ENCODE data around the gene IQSEC1.

Gene IQSEC1

GRCh38 chr3:12924437-12924836 is 148.8 kb downstream of the IQSEC1 start:
- DNase-seq = no peak

- no peak for DNase-seq
Measured at GRCh38 chr3:12922881-12923431, 150.3 kb downstream of the IQSEC1 start.

- DNase-seq = no peak
Measured at GRCh38 chr3:12922306-12922705, 150.9 kb downstream of the IQSEC1 start.

- DNase-seq = no peak
Measured at GRCh38 chr3:12921736-12922135, 151.5 kb downstream of the IQSEC1 start.

DNA sequence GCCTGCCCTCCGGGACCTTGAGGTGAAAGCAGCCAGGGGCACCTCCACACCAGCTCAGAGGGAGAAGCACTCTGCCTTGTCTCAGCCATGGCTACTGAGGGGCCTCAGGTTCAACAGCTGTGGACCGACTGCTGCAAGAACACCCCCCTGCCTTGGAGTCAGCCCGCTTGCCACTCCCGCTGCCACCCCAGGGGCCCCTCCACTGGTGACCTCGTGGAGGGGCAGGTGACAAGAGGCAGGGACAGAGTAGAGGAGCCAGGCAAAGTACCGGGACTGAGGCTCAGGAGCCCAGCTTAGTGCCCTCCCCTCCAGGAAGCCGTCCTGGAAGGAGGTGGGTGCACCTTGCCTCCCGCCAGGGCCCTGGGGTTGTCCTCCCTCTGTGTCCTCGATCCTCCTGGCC is 152.3 kb downstream of the IQSEC1 start:
- DNase-seq = no peak

DNA sequence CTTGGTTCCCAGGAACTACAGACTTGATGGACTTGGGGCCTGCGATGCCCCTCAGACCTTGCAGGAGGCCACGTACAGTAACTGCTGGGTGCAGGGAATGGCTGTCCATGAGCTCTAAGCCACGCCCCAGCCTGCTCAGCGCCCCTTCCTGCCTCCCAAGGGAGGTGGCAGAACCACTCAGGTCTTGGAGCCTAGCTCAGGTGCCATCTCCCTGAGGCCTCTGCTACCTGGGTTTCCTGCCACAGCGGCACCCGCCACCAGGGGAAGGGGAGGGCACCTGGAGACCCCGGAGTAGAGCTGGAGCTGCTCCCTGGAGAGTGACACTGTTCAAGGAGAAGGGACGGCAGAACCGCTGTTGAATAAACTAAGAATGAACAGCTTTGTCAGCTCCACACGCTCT is 154.0 kb downstream of the IQSEC1 start:
- no peak for DNase-seq

GRCh38 chr3:12918231-12918630 is 155.0 kb downstream of the IQSEC1 start:
- DNase-seq = no peak

GRCh38 chr3:12916159-12916558 is 157.1 kb downstream of the IQSEC1 start:
- DNase-seq = no peak

- DNase-seq = no peak
Measured at GRCh38 chr3:12914088-12914487, 159.1 kb downstream of the IQSEC1 start.

DNA sequence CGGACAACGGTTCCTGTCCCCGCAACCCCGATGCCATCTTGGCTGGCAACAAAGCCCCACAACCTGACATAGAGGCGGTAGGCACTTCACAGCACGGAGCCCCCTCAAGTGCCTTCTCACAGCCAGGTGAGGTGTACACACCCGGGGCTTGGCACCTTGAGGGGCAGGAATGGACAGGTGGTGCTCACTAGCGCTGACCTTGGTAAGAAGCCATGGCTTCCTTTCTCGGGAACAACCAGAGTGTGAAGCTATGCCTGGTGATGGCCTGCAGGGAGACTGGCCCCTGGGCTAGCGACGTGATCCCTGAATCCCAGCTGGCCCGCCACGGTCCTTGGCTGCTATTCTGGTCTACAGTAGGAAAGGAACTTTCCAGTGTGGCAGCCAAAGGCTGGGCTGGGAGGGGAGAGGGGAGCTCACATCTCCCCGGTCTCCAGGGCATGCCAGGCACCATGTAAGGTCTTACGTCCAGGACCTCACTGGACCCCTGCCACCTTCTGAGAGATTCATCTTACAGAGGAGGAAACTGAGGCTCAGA is 161.3 kb downstream of the IQSEC1 start:
- DNase-seq = no peak

DNA sequence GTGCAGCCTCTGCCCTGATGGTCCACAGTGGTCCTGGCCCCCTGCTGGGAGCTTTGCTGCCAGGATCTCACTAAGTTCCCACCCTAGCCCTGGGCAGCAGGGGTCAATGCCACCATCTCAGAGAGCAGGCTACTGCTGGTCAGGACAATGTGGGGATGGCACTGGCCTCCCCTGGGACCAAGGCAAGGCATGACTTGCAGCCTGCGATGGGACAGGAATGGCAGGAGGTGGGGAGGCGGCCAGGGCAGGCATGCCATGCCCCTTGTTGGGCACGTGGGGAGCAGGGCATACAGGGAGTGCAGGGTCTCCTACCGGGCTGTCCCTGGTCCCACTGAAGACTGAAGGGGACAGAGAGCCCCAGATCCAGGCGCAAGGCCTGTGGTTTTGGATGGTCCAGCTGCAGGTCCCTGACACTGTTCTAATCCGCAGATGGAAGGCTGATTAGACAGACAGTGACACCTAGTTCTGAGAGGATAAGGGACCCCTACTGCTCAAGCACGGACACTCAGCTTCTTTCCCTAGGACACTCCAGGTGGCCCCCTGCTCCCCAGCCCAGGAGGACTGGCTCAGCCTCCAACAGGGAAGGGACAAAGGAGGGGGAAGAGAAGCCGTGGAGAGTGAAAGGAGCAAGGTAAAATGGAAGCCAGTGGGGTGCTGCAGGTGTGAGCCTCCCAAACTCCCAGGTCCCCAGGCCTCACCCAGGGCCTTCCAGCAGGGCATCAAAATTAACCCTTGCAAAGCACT is 162.7 kb downstream of the IQSEC1 start:
- no peak for DNase-seq

GRCh38 chr3:12909710-12910109 is 163.5 kb downstream of the IQSEC1 start:
- DNase-seq = no peak

- DNase-seq = no peak
Measured at GRCh38 chr3:12908859-12909258, 164.4 kb downstream of the IQSEC1 start.

GRCh38 chr3:12908136-12908730 is 165.0 kb downstream of the IQSEC1 start:
- no peak for DNase-seq

- DNase-seq = no peak
Measured at GRCh38 chr3:12907729-12908128, 165.5 kb downstream of the IQSEC1 start.

DNA sequence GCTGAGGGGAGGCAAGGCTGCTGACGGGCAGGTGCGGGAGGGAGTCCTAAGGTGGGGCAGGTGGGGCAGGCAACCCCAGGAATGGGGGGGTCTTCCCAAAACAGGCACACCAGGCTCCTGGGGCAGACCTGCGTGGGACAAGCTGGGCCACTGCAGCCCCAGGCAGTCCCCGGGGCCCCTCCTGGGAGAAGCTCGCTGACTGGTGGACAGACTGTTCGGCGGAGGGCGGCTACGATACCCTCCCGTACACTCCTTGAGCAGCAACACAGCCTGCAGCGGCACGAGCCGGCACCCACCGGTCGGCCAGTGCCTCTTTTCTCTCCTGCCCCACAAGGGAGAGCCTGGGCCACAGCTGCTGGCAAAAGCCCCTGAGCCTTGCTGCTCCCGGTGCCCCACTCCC is 165.9 kb downstream of the IQSEC1 start:
- DNase-seq = no peak

GRCh38 chr3:12906916-12907290 is 166.3 kb downstream of the IQSEC1 start:
- no peak for DNase-seq

GRCh38 chr3:12906141-12906915 is 166.9 kb downstream of the IQSEC1 start:
- no peak for DNase-seq

DNA sequence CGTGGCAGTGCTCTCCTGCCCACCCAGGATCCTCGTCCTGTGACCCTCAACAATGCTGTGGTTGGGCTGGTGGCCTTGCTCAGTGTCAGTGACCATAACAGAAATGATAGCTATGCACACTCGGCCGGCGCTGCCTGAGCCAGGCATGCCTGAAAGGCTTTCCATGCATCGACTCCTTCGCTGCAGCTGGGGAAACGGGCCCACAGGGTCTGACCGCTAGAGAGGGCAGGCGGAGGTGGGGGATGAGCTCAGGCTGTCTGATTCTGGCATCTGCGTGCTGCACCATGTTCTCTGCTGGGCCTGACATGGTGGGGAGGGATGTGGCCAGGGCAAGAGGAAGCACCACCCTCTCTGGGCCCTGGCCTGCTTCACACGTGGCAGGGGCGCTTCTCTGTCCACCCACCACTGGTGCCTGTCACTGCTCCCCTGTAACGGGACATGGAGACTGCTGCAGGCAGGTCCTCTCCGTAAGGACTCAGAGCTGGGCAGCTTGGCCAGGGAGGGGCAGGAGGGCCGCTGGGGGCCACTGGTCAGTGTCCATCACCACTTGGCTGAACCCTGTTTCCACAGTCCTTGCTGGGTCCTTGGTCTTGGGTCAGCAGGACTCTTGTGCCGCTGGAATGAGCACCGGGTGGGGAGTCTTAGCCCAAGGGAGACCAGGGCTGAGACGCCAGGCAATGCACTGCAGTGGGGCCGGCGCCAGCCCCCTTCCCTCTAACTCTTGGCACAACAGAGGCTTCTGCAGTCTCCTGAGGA is 167.7 kb downstream of the IQSEC1 start:
- DNase-seq = no peak

- no peak for DNase-seq
Measured at GRCh38 chr3:12904951-12905315, 168.3 kb downstream of the IQSEC1 start.

DNA sequence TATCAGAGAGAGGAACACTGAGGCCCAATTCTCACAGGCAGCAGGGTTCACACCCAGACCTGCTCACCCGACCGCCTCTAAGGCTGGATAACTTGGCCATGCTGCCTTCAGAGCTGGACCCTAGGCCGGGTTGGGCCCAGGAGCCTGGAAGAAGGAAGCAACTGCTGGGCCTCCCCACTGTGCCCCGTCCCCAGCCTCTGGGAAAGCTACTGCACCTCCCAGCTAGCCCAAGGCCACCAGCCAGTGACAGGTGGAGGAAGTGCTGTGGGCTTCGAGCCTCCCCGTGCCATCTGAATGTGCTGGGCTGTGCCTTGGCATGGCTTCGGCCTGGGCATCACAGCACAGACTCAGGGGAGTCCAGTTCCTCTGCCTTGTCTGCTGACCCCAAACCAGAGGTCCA is 169.3 kb downstream of the IQSEC1 start:
- DNase-seq = no peak

DNA sequence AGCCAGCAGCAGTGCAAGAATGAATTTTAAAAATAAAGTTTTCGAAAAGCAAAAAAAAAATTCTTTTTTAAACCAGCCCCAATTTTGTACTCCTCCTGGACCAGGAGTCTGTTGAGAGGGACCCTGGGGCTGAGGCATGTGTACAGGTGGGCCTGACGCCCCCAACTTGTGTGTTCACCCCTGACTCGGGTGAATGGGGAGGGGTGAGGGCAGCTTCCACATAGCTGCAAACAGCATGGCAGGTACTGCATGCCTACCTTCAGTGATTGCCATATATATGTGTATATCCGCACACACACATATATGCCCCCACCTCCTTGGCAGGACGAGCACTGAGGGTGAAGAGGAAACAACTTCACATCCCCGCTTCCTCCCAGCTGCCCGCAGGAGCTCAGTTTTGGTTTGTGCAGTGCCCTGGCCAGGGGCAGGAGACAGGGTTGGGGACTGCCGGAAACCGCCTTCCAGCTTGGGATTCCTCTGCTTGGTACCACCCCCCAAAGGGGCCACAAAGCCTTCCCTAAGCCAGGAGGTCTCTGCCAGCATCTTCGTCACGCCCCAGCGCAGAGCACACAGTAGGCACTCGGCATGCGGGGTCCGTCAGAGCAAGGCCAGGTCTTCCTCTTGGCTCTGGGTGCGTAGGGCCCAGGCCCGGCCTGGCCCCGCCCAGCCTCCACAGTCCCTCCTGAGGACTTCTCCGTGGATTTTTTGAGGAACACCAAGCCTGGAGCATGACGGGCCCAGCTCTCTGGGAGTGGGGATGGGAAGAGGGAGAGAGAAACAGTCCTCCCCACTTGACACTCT is 170.0 kb downstream of the IQSEC1 start:
- no peak for DNase-seq
